Nasal cavity respiratory epithelium epithelial cell of viscerocranial mucosa (primary cell): ENCODE data around the gene RBFOX1. TPM values are rescaled to one million over a fixed set of nuclear protein-coding genes. Genes with fewer than 3 reads are reported as not detected.

Experiments used
- total RNA-seq: library from RNA; depleted of rRNA; stranded (reverse); fragments of >200 nt; gene quantifications from 2 replicates; pipeline ENCODE4 v1.2.3, GENCODE V29; 2014

The RBFOX1 gene
- total RNA-seq = not detected in 2 replicates

GRCh38 chr16:7332611-7333010 lies at the start of gene RBFOX1:
Gene RBFOX1 (plus strand): TSS chr16:7332845.

